Endothelial cell of umbilical vein (primary cell): ENCODE results near the gene BABAM2. TPM values are rescaled to one million over a fixed set of nuclear protein-coding genes. Genes with fewer than 3 reads are reported as not detected.

ENCODE experiments used
- BruUV-seq: library from RNA; stranded (reverse); fragments of 400-500 nt; replicated peaks from 2 replicates; lab custom pipeline; 2021; lab: Mats Ljungman, UMichigan
- CTCF ChIA-PET: fragments of 300-600, 350-600 bp; sonication (Branson Sonifier 250); formaldehyde crosslinking; loops from one replicate; lab custom pipeline; 2021; ENCODE audit warnings: antibody characterized with exemption, inconsistent platforms; lab: Charles Lee
- POLR2A ChIA-PET: fragments of 300-600, 350-600 bp; sonication (Branson Sonifier 250); formaldehyde crosslinking; loops from one replicate; lab custom pipeline; 2021; ENCODE audit warnings: antibody characterized with exemption, inconsistent platforms; lab: Charles Lee
- DNase-seq: peaks from one replicate; pipeline ENCODE4 v3.0.0-alpha.2; 2011; ENCODE audit warnings: low read depth, low spot score
- FAIRE-seq: peaks from 2 replicates; lab custom pipeline; 2011; peaks lifted over from hg19 to GRCh38; lab: Jason Lieb, UNC
- H2AFZ ChIP-seq: 2 replicates; pipeline ENCODE4 v1.6.0; 2012; ENCODE audit warnings: low read depth, low read length, control low read depth, inconsistent platforms
- H3K27ac ChIP-seq: 2 replicates; pipeline ENCODE4 v1.5.1; 2011; ENCODE audit warnings: low read depth, mild to moderate bottlenecking, control low read depth, low read length, moderate library complexity; ENCODE audit not compliant: insufficient read depth
- H3K27me3 ChIP-seq, 2 experiments: 2 replicates each; pipeline versions ENCODE4 v1.6.0 to v1.6.1; 2011; ENCODE audit warnings: low read length in 2 of 2, mixed read lengths in 1 of 2; ENCODE audit not compliant: control insufficient read depth in 2 of 2, insufficient read depth in 2 of 2
- H3K36me3 ChIP-seq, 2 experiments: 2 replicates in 1 of 2; 3 replicates in 1 of 2; pipeline ENCODE4 v1.5.1; 2011; ENCODE audit warnings: low read length in 2 of 2, mild to moderate bottlenecking in 1 of 2, moderate library complexity in 1 of 2; ENCODE audit not compliant: control insufficient read depth in 2 of 2, insufficient read depth in 2 of 2; ENCODE audit errors: extremely low read depth in 1 of 2
- H3K4me1 ChIP-seq: 3 replicates; pipeline ENCODE4 v1.5.1; 2011; ENCODE audit warnings: mild to moderate bottlenecking, low read length; ENCODE audit not compliant: control insufficient read depth, insufficient read depth; ENCODE audit errors: extremely low read depth
- H3K4me2 ChIP-seq: 2 replicates; pipeline ENCODE4 v1.6.1; 2011; ENCODE audit warnings: low read length, control low read depth, mixed read lengths; ENCODE audit not compliant: insufficient read depth
- H3K4me3 ChIP-seq, 3 experiments: fragments of 200-600 bp in 1 of 3; sonication (generic), shearing (Covaris generic) in 1 of 3; replicated peaks in 1 of 3; 2 replicates each; pipeline ENCODE4 v1.5.1; 2011 to 2016; ENCODE audit warnings: control low read depth in 3 of 3, low read length in 3 of 3, mild to moderate bottlenecking in 2 of 3, inconsistent platforms in 1 of 3, low read depth in 1 of 3, moderate library complexity in 1 of 3; ENCODE audit not compliant: insufficient read depth in 1 of 3
- H3K79me2 ChIP-seq: 2 replicates; pipeline ENCODE4 v1.6.0; 2012; ENCODE audit warnings: low read length, inconsistent platforms; ENCODE audit not compliant: control insufficient read depth, insufficient read depth
- H3K9ac ChIP-seq: replicated peaks from 2 replicates; pipeline ENCODE3; 2011; ENCODE audit warnings: low read length, control low read depth; ENCODE audit not compliant: insufficient read depth; ENCODE audit errors: extremely low read depth
- H3K9me1 ChIP-seq: replicated peaks from 3 replicates; pipeline ENCODE4 v1.6.0; 2011; ENCODE audit warnings: mild to moderate bottlenecking, low read length; ENCODE audit not compliant: control insufficient read depth, insufficient read depth; ENCODE audit errors: extremely low read depth
- H3K9me3 ChIP-seq: replicated peaks from 2 replicates; pipeline ENCODE4 v1.5.1; 2012; ENCODE audit warnings: low read length, inconsistent platforms; ENCODE audit not compliant: control insufficient read depth, insufficient read depth
- H4K20me1 ChIP-seq: replicated peaks from 2 replicates; pipeline ENCODE3; 2011; ENCODE audit warnings: mild to moderate bottlenecking, low read length; ENCODE audit not compliant: control insufficient read depth, insufficient read depth; ENCODE audit errors: extremely low read depth
- EZH2 ChIP-seq: IDR thresholded peaks from 2 replicates; pipeline ENCODE4 v1.6.1; 2012; ENCODE audit warnings: borderline replicate concordance, low read depth, mild to moderate bottlenecking, moderate library complexity, low read length, inconsistent platforms; ENCODE audit not compliant: severe bottlenecking
- FOS ChIP-seq: IDR thresholded peaks from 2 replicates; pipeline ENCODE4 v1.6.1; 2011; ENCODE audit warnings: mild to moderate bottlenecking, low read length, moderate library complexity, borderline replicate concordance; ENCODE audit not compliant: insufficient read depth
- GATA2 ChIP-seq: IDR thresholded peaks from 2 replicates; pipeline ENCODE4 v1.7.0; 2011; ENCODE audit warnings: low read depth, mild to moderate bottlenecking, moderate library complexity, mixed read lengths, low read length; ENCODE audit not compliant: insufficient read length, insufficient read depth
- JUN ChIP-seq: IDR thresholded peaks from 2 replicates; pipeline ENCODE4 v1.6.1; 2011; ENCODE audit warnings: borderline replicate concordance, low read depth; ENCODE audit not compliant: insufficient read length, insufficient read depth
- MYC ChIP-seq: IDR thresholded peaks from one replicate; pipeline ENCODE4 v1.6.1; 2011; ENCODE audit warnings: mild to moderate bottlenecking, low read depth, low read length
- POLR2A ChIP-seq: IDR thresholded peaks from 2 replicates; pipeline ENCODE4 v1.6.1; 2012; ENCODE audit warnings: low read depth, mild to moderate bottlenecking, control low read depth, low read length
- POLR2AphosphoS5 ChIP-seq: IDR thresholded peaks from 2 replicates; pipeline ENCODE4 v1.6.1; 2012; ENCODE audit warnings: low read depth, mild to moderate bottlenecking, control low read depth, low read length, moderate library complexity; ENCODE audit not compliant: insufficient read depth
- dilution Hi-C: fragments of 300-500 bp; cut with MboI; formaldehyde crosslinking; loops from one replicate; pipeline ENCODE4 v1.15.0; 2019; ENCODE audit warnings: low sequenced_read_pairs; ENCODE audit not compliant: extremely low pct_ligation_motif_present
- intact Hi-C: fragments of 100-400 bp; cut with micrococcal nuclease; formaldehyde crosslinking; loops from one replicate; pipeline ENCODE4 v1.10.0; 2022
- polyA plus RNA-seq, 4 experiments: library from polyadenylated mRNA; depleted of rRNA in 3 of 4; stranded (reverse) in 3 of 4; unstranded in 1 of 4; fragments of >200 nt; gene quantifications; 2 replicates each; pipeline versions ENCODE4 v1.2.1 to v1.2.3, GENCODE V29; 2011 to 2012; ENCODE audit warnings: missing spikeins in 1 of 4
- total RNA-seq: library from RNA; stranded (reverse); gene quantifications from 2 replicates; pipeline ENCODE4 v1.2.3, GENCODE V29; 2021
- TF ChIP-seq, protein P1 (sequence below): IDR thresholded peaks from 2 replicates; pipeline ENCODE4 v1.6.1; 2011; ENCODE audit not compliant: insufficient read depth, insufficient read length
- TF ChIP-seq, protein P2 (sequence below), 2 donors: IDR thresholded peaks; 1 replicate in 1 of 2; 2 replicates in 1 of 2; pipeline ENCODE4 v1.5.1; 2011; ENCODE audit warnings: low read length in 2 of 2, mild to moderate bottlenecking in 2 of 2, moderate library complexity in 2 of 2, control low read depth in 1 of 2, inconsistent platforms in 1 of 2, low read depth in 1 of 2; ENCODE audit not compliant: insufficient read depth in 1 of 2; ENCODE audit errors: extremely low read depth in 1 of 2

The BABAM2 gene
- total and polyA plus RNA-seq, 2 donors (not counting 3 experiments of a cell fraction or from before 2014, with no cell fraction given): 19.9 to 27.6 TPM

DNA sequence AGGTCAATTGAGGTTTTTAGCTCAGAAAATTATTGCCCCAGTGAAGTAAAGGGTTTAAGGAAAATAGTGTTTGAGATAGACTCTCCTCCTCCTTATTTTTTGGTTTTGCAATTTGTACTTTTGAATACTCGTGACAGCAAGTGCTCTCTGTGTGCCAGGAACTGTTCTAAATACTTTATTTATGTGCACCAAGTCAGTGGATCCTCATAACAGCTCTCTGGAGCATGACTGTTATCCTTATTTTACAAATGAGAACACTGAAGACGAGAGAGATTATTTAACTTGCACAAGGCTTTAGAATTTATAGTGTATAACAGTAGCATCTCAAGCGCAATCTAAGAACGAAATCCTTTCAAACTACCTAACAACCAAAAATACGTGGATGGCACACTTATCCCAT is 24.7 kb downstream of the BABAM2 start:
- no peaks in the 10 kb centered on the region for H3K79me2 ChIP-seq
- H3K36me3 ChIP-seq: no peaks in the 10 kb centered on the region
- no peak overlapping the region for H3K4me2 ChIP-seq
- intact Hi-C loops: no loop called here
- H3K9me1 ChIP-seq: no peaks in the 10 kb centered on the region
- H3K27ac ChIP-seq: no peak overlapping the region
- FAIRE-seq (no peak), DNase-seq (no peak)
- H3K9ac ChIP-seq: no peak overlapping the region
- H3K4me1 ChIP-seq: peaks cover 6% of the 10 kb centered on the region
- POLR2A ChIA-PET: no interaction called here
- no peaks in the 10 kb centered on the region for H3K9me3 ChIP-seq
- no peak overlapping the region for H3K4me3 ChIP-seq
- BruUV-seq: no TSS peak
- CTCF ChIA-PET: no interaction called here
- dilution Hi-C loops: no loop called here
- no peak for TF ChIP-seq POLR2A
- no peaks in the 10 kb centered on the region for H3K27me3 ChIP-seq
- H2AFZ ChIP-seq: no peak overlapping the region
- H4K20me1 ChIP-seq: no peaks in the 10 kb centered on the region

DNA sequence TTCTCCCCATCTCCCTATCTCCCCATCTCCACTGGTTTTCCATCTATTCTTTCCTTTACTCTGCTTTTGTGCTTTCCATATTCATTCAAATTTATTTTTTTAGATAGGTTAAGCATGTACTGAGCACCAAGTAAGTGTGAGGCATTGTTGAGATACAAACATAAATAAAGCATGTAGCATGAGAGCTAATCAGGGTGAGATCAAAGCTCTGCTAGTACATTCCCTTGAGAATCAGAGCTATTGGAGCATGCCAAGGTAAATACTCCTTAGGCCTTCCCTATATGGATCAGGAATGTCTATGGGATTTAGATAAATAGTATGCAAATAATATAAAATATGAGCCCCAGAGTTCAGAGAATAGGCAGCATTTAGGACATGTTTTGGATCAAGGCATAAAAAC is 25.3 kb downstream of the BABAM2 start:
- ChIA-PET POLR2A (no interaction called here), CTCF (interaction anchor here (0.6 to 1.3 kb wide), 2 partner anchors 11 to 15 kb away, joined by 3 to 4 read pairs; no protein-coding TSS in a partner anchor)
- dilution Hi-C loops: no loop called here
- H3K27ac ChIP-seq: no peak overlapping the region
- no peak overlapping the region for H2AFZ ChIP-seq
- H4K20me1 ChIP-seq: no peaks in the 10 kb centered on the region
- H3K4me3 ChIP-seq: no peak overlapping the region
- no peaks in the 10 kb centered on the region for H3K36me3 ChIP-seq
- no peak for FAIRE-seq
- intact Hi-C loops: no loop called here
- BruUV-seq: no TSS peak
- H3K9me1 ChIP-seq: no peaks in the 10 kb centered on the region
- no peak overlapping the region for H3K4me2 ChIP-seq
- no peaks in the 10 kb centered on the region for H3K27me3 ChIP-seq
- H3K9ac ChIP-seq: no peak overlapping the region
- H3K9me3 ChIP-seq: no peaks in the 10 kb centered on the region
- peaks cover 11% of the 10 kb centered on the region for H3K4me1 ChIP-seq
- TF ChIP-seq FOS (no peak), GATA2 (no peak), POLR2AphosphoS5 (no peak), JUN (no peak), POLR2A (no peak), MYC (no peak), EZH2 (no peak)
- TF ChIP-seq, protein P1, sequence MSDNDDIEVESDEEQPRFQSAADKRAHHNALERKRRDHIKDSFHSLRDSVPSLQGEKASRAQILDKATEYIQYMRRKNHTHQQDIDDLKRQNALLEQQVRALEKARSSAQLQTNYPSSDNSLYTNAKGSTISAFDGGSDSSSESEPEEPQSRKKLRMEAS: no peak
- TF ChIP-seq, protein P2, sequence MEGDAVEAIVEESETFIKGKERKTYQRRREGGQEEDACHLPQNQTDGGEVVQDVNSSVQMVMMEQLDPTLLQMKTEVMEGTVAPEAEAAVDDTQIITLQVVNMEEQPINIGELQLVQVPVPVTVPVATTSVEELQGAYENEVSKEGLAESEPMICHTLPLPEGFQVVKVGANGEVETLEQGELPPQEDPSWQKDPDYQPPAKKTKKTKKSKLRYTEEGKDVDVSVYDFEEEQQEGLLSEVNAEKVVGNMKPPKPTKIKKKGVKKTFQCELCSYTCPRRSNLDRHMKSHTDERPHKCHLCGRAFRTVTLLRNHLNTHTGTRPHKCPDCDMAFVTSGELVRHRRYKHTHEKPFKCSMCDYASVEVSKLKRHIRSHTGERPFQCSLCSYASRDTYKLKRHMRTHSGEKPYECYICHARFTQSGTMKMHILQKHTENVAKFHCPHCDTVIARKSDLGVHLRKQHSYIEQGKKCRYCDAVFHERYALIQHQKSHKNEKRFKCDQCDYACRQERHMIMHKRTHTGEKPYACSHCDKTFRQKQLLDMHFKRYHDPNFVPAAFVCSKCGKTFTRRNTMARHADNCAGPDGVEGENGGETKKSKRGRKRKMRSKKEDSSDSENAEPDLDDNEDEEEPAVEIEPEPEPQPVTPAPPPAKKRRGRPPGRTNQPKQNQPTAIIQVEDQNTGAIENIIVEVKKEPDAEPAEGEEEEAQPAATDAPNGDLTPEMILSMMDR (IDR thresholded peaks at IDR 0.05; ENCODE audit: extremely low read depth in 1 of 2, insufficient read depth in 1 of 2, low read depth in 1 of 2, low read length in 2 of 2): no peak
- peak; percentile 63 for DNase-seq
- H3K79me2 ChIP-seq: no peaks in the 10 kb centered on the region
